Mesenchymal stem cell (in vitro differentiated cells and primary cell): Measurements from ENCODE around the gene LIX1L.
A peak's percentile ranks its signal among the peaks of the same experiment; 100 is the strongest.

Experiments
- DNase-seq: peaks from one replicate; pipeline ENCODE4 v3.0.0-alpha.2; 2013
- H2AFZ ChIP-seq: one replicate; pipeline ENCODE4 v1.6.1; 2013; ENCODE audit warnings: low read depth, mild to moderate bottlenecking, control low read depth, inconsistent platforms, low read length, moderate library complexity
- H2AK5ac ChIP-seq: 2 replicates; pipeline ENCODE4 v1.6.1; 2013; ENCODE audit warnings: low read length, moderate library complexity, mild to moderate bottlenecking, inconsistent platforms; ENCODE audit not compliant: severe bottlenecking
- H2BK120ac ChIP-seq: one replicate; pipeline ENCODE4 v1.6.1; 2013; ENCODE audit warnings: low read depth, mild to moderate bottlenecking, inconsistent platforms, low read length, moderate library complexity
- H2BK12ac ChIP-seq, 2 experiments: one replicate each; pipeline ENCODE4 v1.6.1; 2013; ENCODE audit warnings: inconsistent platforms in 2 of 2, low read length in 2 of 2, mild to moderate bottlenecking in 2 of 2, moderate library complexity in 2 of 2, control low read depth in 1 of 2
- H2BK15ac ChIP-seq: one replicate; pipeline ENCODE4 v1.6.1; 2013; ENCODE audit warnings: mild to moderate bottlenecking, low read depth, inconsistent platforms; ENCODE audit not compliant: poor library complexity, severe bottlenecking
- H2BK5ac ChIP-seq: 2 replicates; pipeline ENCODE4 v1.6.1; 2013; ENCODE audit warnings: low read depth, mild to moderate bottlenecking, low read length, control low read depth, inconsistent platforms; ENCODE audit not compliant: poor library complexity, severe bottlenecking
- H3K14ac ChIP-seq, 2 experiments: one replicate each; pipeline ENCODE4 v1.6.1; 2013; ENCODE audit warnings: inconsistent platforms in 2 of 2, low read length in 2 of 2, control low read depth in 1 of 2, mild to moderate bottlenecking in 1 of 2, moderate library complexity in 1 of 2
- H3K18ac ChIP-seq, 2 experiments: one replicate each; pipeline ENCODE4 v1.6.1; 2013; ENCODE audit warnings: inconsistent platforms in 2 of 2, low read length in 2 of 2, control low read depth in 1 of 2, low read depth in 1 of 2, mild to moderate bottlenecking in 1 of 2
- H3K23ac ChIP-seq, 2 experiments: one replicate each; pipeline ENCODE4 v1.6.1; 2013; ENCODE audit warnings: inconsistent platforms in 2 of 2, low read length in 2 of 2, mild to moderate bottlenecking in 2 of 2, moderate library complexity in 2 of 2, control low read depth in 1 of 2
- H3K27ac ChIP-seq: 2 replicates; pipeline ENCODE4 v1.5.1; 2013; ENCODE audit warnings: mild to moderate bottlenecking, moderate library complexity, low read length, control low read depth, inconsistent platforms; ENCODE audit not compliant: poor library complexity, severe bottlenecking
- H3K27me3 ChIP-seq, 2 experiments: 2 replicates each; pipeline versions ENCODE4 v1.6.1 to v1.7.0; 2013; ENCODE audit warnings: low read length in 2 of 2, mild to moderate bottlenecking in 2 of 2, moderate library complexity in 2 of 2, control low read depth in 1 of 2, inconsistent platforms in 1 of 2; ENCODE audit not compliant: control insufficient read depth in 1 of 2, insufficient read depth in 1 of 2
- H3K36me3 ChIP-seq, 2 experiments: 2 replicates each; pipeline versions ENCODE4 v1.6.1 to v1.7.0; 2013; ENCODE audit warnings: low read length in 2 of 2, control low read depth in 1 of 2, inconsistent platforms in 1 of 2, low read depth in 1 of 2, mild to moderate bottlenecking in 1 of 2; ENCODE audit not compliant: insufficient read depth in 2 of 2, control insufficient read depth in 1 of 2
- H3K4ac ChIP-seq, 2 experiments: one replicate each; pipeline ENCODE4 v1.6.1; 2013; ENCODE audit warnings: inconsistent platforms in 2 of 2, low read length in 2 of 2, mild to moderate bottlenecking in 2 of 2, moderate library complexity in 2 of 2, control low read depth in 1 of 2, low read depth in 1 of 2
- H3K4me1 ChIP-seq: 2 replicates; pipeline ENCODE4 v1.6.1; 2013; ENCODE audit warnings: low read depth, low read length, control low read depth; ENCODE audit not compliant: control insufficient read depth, insufficient read depth
- H3K4me2 ChIP-seq: 2 replicates; pipeline ENCODE4 v1.6.1; 2013; ENCODE audit warnings: low read length, mild to moderate bottlenecking, inconsistent platforms; ENCODE audit not compliant: poor library complexity, severe bottlenecking
- H3K4me3 ChIP-seq, 2 experiments: 2 replicates each; pipeline versions ENCODE4 v1.5.1 to v1.7.0; 2013; ENCODE audit warnings: low read length in 2 of 2, mild to moderate bottlenecking in 2 of 2, control low read depth in 1 of 2, low read depth in 1 of 2; ENCODE audit not compliant: insufficient read depth in 1 of 2
- H3K79me1 ChIP-seq: replicated peaks from 2 replicates; pipeline ENCODE4 v1.6.1; 2013; ENCODE audit warnings: mild to moderate bottlenecking, control low read depth, low read length, inconsistent platforms; ENCODE audit not compliant: poor library complexity, severe bottlenecking
- H3K9ac ChIP-seq: 2 replicates; pipeline ENCODE4 v1.7.0; 2013; ENCODE audit warnings: mild to moderate bottlenecking, low read length, moderate library complexity
- H3K9me3 ChIP-seq: 2 replicates; pipeline ENCODE4 v1.7.0; 2013; ENCODE audit warnings: mild to moderate bottlenecking, low read length; ENCODE audit not compliant: control insufficient read depth
- H4K8ac ChIP-seq: one replicate; pipeline ENCODE4 v1.6.1; 2013; ENCODE audit warnings: inconsistent platforms, mild to moderate bottlenecking, low read length, moderate library complexity
- H4K91ac ChIP-seq: one replicate; pipeline ENCODE4 v1.6.1; 2013; ENCODE audit warnings: mild to moderate bottlenecking, low read length, inconsistent platforms
- WGBS: methylation state at CpG from one replicate; pipeline ENCODE4 v1.1.7; 2013; ENCODE audit warnings: mixed read lengths; 5-methylcytosine and 5-hydroxymethylcytosine counted together

LIX1L gene

GRCh38 chr1:145961425-145962156 lies 3.8 kb upstream of the LIX1L start:
- H4K8ac ChIP-seq = peak overlapping the region; percentile 87
- peak overlapping the region; percentile 97 for H3K4me2 ChIP-seq
- peak overlapping the region in 1 of 2 experiments; percentile 55 for H3K4ac ChIP-seq
- H3K9me3 ChIP-seq = no peaks in the 10 kb centered on the region
- peak overlapping the region in 1 of 2 experiments; percentile 61 for H3K14ac ChIP-seq
- H3K18ac ChIP-seq = peak overlapping the region; percentile 56 to 58
- 2% methylated on average over 55 of the region's 57 CpGs for WGBS
- H3K23ac ChIP-seq = peak overlapping the region in 1 of 2 experiments; percentile 48
- H2AK5ac ChIP-seq = no peak overlapping the region
- H2AFZ ChIP-seq = peak overlapping the region; percentile 29
- H2BK5ac ChIP-seq = no peak overlapping the region
- H4K91ac ChIP-seq = peak overlapping the region; percentile 0
- peaks cover 12% of the 10 kb centered on the region for H3K79me1 ChIP-seq
- no peak overlapping the region for H3K27ac ChIP-seq
- no peak overlapping the region for H2BK120ac ChIP-seq
- no peak overlapping the region for H2BK15ac ChIP-seq
- H3K36me3 ChIP-seq = peaks cover 0 to 3% of the 10 kb centered on the region in 2 experiments
- DNase-seq = peak; percentile 53
- H3K4me1 ChIP-seq = peaks cover 26% of the 10 kb centered on the region
- peak overlapping the region; percentile 85 for H3K9ac ChIP-seq
- peak overlapping the region; percentile 81 to 94 for H2BK12ac ChIP-seq
- H3K4me3 ChIP-seq = peak overlapping the region; percentile 73 to 87
- no peaks in the 10 kb centered on the region for H3K27me3 ChIP-seq

DNA sequence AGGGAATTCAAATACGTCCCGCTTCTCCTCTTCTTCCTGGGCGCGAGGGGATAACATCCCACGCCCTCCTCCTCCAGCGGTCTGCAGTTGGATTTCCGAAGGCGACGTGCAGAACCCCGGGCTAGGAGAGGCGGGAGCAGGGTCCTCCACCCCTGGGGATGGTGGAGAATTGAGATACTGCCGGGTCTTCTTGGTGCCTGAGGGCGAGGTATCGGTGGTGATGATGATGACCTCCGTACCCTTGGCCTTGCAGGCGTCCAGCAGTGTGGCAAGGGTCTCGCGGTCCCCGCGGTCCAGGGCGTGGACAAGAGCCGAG lies 3.2 kb upstream of the LIX1L start:
- Histone ChIP-seq H2BK12ac (peak overlapping the region; percentile 81 to 94), H3K27me3 (no peaks in the 10 kb centered on the region), H3K79me1 (peaks cover 10% of the 10 kb centered on the region), H3K23ac (peak overlapping the region in 1 of 2 experiments; percentile 48), H4K91ac (peak overlapping the region; percentile 0), H4K8ac (peak overlapping the region; percentile 87), H2BK15ac (peak overlapping the region; percentile 82), H3K36me3 (no peaks in the 10 kb centered on the region), H3K18ac (peak overlapping the region; percentile 56 to 58), H3K9ac (peak overlapping the region; percentile 85), H3K4me2 (peak overlapping the region; percentile 97), H3K27ac (no peak overlapping the region), H2BK120ac (no peak overlapping the region), H2AK5ac (no peak overlapping the region), H3K4ac (peak overlapping the region; percentile 45 to 63), H3K9me3 (no peaks in the 10 kb centered on the region), H3K4me1 (peaks cover 26% of the 10 kb centered on the region), H2BK5ac (no peak overlapping the region), H2AFZ (peak overlapping the region; percentile 92), H3K4me3 (peak overlapping the region; percentile 73 to 87), H3K14ac (peak overlapping the region in 1 of 2 experiments; percentile 57)
- no peak for DNase-seq
- 2% methylated on average over 11 of the region's 22 CpGs for WGBS

GRCh38 chr1:145960468-145961108 lies 2.8 kb upstream of the LIX1L start:
- peaks cover 10% of the 10 kb centered on the region for H3K79me1 ChIP-seq
- peak overlapping the region; percentile 58 to 67 for H3K18ac ChIP-seq
- peak overlapping the region; percentile 82 for H2BK15ac ChIP-seq
- peak; percentile 83 for DNase-seq
- H3K4ac ChIP-seq = peak overlapping the region; percentile 45 to 63
- no peak overlapping the region for H2BK120ac ChIP-seq
- peaks cover 26% of the 10 kb centered on the region for H3K4me1 ChIP-seq
- H4K8ac ChIP-seq = peak overlapping the region; percentile 87
- H3K14ac ChIP-seq = peak overlapping the region in 1 of 2 experiments; percentile 57
- peak overlapping the region; percentile 85 for H3K9ac ChIP-seq
- peak overlapping the region; percentile 97 for H3K4me2 ChIP-seq
- H3K23ac ChIP-seq = peak overlapping the region in 1 of 2 experiments; percentile 48
- H2AFZ ChIP-seq = peak overlapping the region; percentile 92
- H3K9me3 ChIP-seq = no peaks in the 10 kb centered on the region
- H2BK12ac ChIP-seq = peak overlapping the region; percentile 81 to 94
- H3K27ac ChIP-seq = peak overlapping the region; percentile 13
- H2AK5ac ChIP-seq = no peak overlapping the region
- peak overlapping the region; percentile 73 to 87 for H3K4me3 ChIP-seq
- WGBS = under 1% methylated on average over 43 of the region's 44 CpGs
- no peaks in the 10 kb centered on the region for H3K36me3 ChIP-seq
- no peaks in the 10 kb centered on the region for H3K27me3 ChIP-seq
- H4K91ac ChIP-seq = peak overlapping the region; percentile 0
- H2BK5ac ChIP-seq = no peak overlapping the region

- WGBS = 17% methylated on average over 12 of the region's 12 CpGs
- Histone ChIP-seq H2BK12ac (peak overlapping the region; percentile 41 to 85), H4K91ac (peak overlapping the region; percentile 64)
These were observed 2.2 kb upstream of the LIX1L start for GRCh38 chr1:145959957-145960467.

More at GRCh38 chr1:145959957-145960467, 2.2 kb upstream of the LIX1L start:
- Histone ChIP-seq H3K79me1 (peaks cover 10% of the 10 kb centered on the region), H3K27me3 (no peaks in the 10 kb centered on the region), H3K4ac (peak overlapping the region; percentile 50 to 73), H2AK5ac (no peak overlapping the region), H3K9me3 (no peaks in the 10 kb centered on the region), H3K4me2 (peak overlapping the region; percentile 97), H3K27ac (no peak overlapping the region), H3K4me1 (peaks cover 26% of the 10 kb centered on the region), H3K14ac (peak overlapping the region in 1 of 2 experiments; percentile 44), H2BK15ac (no peak overlapping the region), H3K9ac (peak overlapping the region; percentile 85), H3K18ac (peak overlapping the region; percentile 58 to 67), H3K23ac (no peak overlapping the region), H3K4me3 (peak overlapping the region; percentile 73 to 87), H4K8ac (peak overlapping the region; percentile 85), H2BK120ac (no peak overlapping the region), H3K36me3 (no peaks in the 10 kb centered on the region), H2BK5ac (no peak overlapping the region), H2AFZ (no peak overlapping the region)
- DNase-seq = no peak
